8988T (cell line): ENCODE measurements around the gene PFDN4.

Source experiments
- DNase-seq: peaks from one replicate; pipeline ENCODE4 v3.0.0; 2011

The PFDN4 gene

GRCh38 chr20:54207743-54208547 is at the start of gene PFDN4:
TSS of gene PFDN4 (plus strand) at chr20:54208087. CDS start at chr20:54208101, 14 bp downstream.
- peak; percentile 91 for DNase-seq

- DNase-seq, result no peak
Observed at GRCh38 chr20:54158226-54158625, 49.7 kb upstream of the PFDN4 start.

GRCh38 chr20:54158856-54159418 is 49.0 kb upstream of the PFDN4 start:
- no peak for DNase-seq

GRCh38 chr20:54160065-54161007 is 47.6 kb upstream of the PFDN4 start:
- no peak for DNase-seq

GRCh38 chr20:54161008-54161820 is 46.7 kb upstream of the PFDN4 start:
- no peak for DNase-seq

- no peak for DNase-seq
Observed at GRCh38 chr20:54161821-54162149, 46.1 kb upstream of the PFDN4 start.

- no peak for DNase-seq
Observed at GRCh38 chr20:54162378-54163009, 45.4 kb upstream of the PFDN4 start.

- DNase-seq, result no peak
Observed at GRCh38 chr20:54163402-54163801, 44.5 kb upstream of the PFDN4 start.

- no peak for DNase-seq
Observed at GRCh38 chr20:54165014-54165413, 42.9 kb upstream of the PFDN4 start.

GRCh38 chr20:54165803-54166202 is 42.1 kb upstream of the PFDN4 start:
- DNase-seq, result no peak

- DNase-seq, result no peak
Observed at GRCh38 chr20:54166987-54167662, 40.8 kb upstream of the PFDN4 start.

- peak; percentile 73 for DNase-seq
Observed at GRCh38 chr20:54167909-54168872, 39.7 kb upstream of the PFDN4 start.

GRCh38 chr20:54168961-54169862 is 38.7 kb upstream of the PFDN4 start:
- DNase-seq, result no peak

- DNase-seq, result no peak
Observed at GRCh38 chr20:54170026-54170471, 37.8 kb upstream of the PFDN4 start.

- DNase-seq, result no peak
Observed at GRCh38 chr20:54170963-54171362, 36.9 kb upstream of the PFDN4 start.

GRCh38 chr20:54172532-54172855 is 35.4 kb upstream of the PFDN4 start:
- no peak for DNase-seq

GRCh38 chr20:54172856-54173652 is 34.8 kb upstream of the PFDN4 start:
- DNase-seq, result no peak

GRCh38 chr20:54173653-54174456 is 34.0 kb upstream of the PFDN4 start, which contains the start of gene CYP24A1:
TSS of gene CYP24A1 (minus strand) at chr20:54173986. CDS start at chr20:54173579, 407 bp downstream.
- peak; percentile 78 for DNase-seq
